HG02642 (cell line): Measurements from ENCODE around the gene MASTL.

Experiments used
- ATAC-seq: cut with Tn5 transposase; IDR thresholded peaks from one replicate; pipeline ENCODE4 v1.9.1; 2021; ENCODE audit warnings: mild to moderate bottlenecking; ENCODE audit not compliant: unreplicated experiment, poor library complexity

Gene MASTL

GRCh38 chr10:27223964-27224363 lies 68.8 kb downstream of the MASTL start:
- peak; percentile 64 for ATAC-seq

- ATAC-seq: no peak
These were observed 69.9 kb downstream of the MASTL start for GRCh38 chr10:27225011-27225590.

- no peak for ATAC-seq
These were observed 70.6 kb downstream of the MASTL start for GRCh38 chr10:27225642-27226257.

- ATAC-seq: no peak
These were observed 74.9 kb downstream of the MASTL start for GRCh38 chr10:27230022-27230421.

- no peak for ATAC-seq
These were observed 80.6 kb downstream of the MASTL start for GRCh38 chr10:27235706-27236105.
